Suprapubic skin (tissue), 4 donors: ENCODE measurements around the gene ADAP1.

Source experiments
- CTCF ChIP-seq, 2 donors: fragments of 200-600 bp in 1 of 2; fragments of 450-650 bp in 1 of 2; sonication (generic) in 1 of 2; IDR thresholded peaks; one replicate each; pipeline ENCODE4 v1.5.1; 2016 to 2019; ENCODE audit warnings: antibody characterized with exemption in 2 of 2, mild to moderate bottlenecking in 1 of 2, moderate library complexity in 1 of 2
- EP300 ChIP-seq: sonication (generic); formaldehyde crosslinking; IDR thresholded peaks from one replicate; pipeline ENCODE4 v1.6.1; 2017; ENCODE audit warnings: antibody characterized with exemption
- POLR2A ChIP-seq, 2 donors: fragments of 450-650 bp; IDR thresholded peaks; one replicate each; pipeline ENCODE4 v1.6.1; 2017; ENCODE audit warnings: antibody characterized with exemption in 2 of 2, mild to moderate bottlenecking in 2 of 2, moderate library complexity in 2 of 2
- POLR2AphosphoS5 ChIP-seq, 3 donors: sonication (generic); formaldehyde crosslinking; IDR thresholded peaks; one replicate each; pipeline ENCODE4 v1.6.1; 2017; ENCODE audit warnings: antibody characterized with exemption in 3 of 3

- TF ChIP-seq POLR2A (IDR thresholded peaks at IDR 0.05) (no peak), CTCF (IDR thresholded peaks at IDR 0.05) (no peak), EP300 (no peak), POLR2AphosphoS5 (IDR thresholded peaks at IDR 0.05) (no peak)
Observed at GRCh38 chr7:974172-974571, 19.7 kb upstream of the ADAP1 start.
